ENCODE measurements around the gene RCOR1. TPM values are rescaled to one million over a fixed set of nuclear protein-coding genes. Genes with fewer than 3 reads are reported as not detected.

The RCOR1 gene
- total RNA-seq, 1 experiment from 2014 or later, result 33.6 TPM

GRCh38 chr14:102593061-102593824 lies 794 bp downstream of the RCOR1 start:
- intact Hi-C loops (cut with micrococcal nuclease; ENCODE audit: unreplicated experiment), result loop anchor here (5.0 kb wide), 2 partner anchors 99 to 184 kb away; partner anchors contain the start of gene TRAF3
- H3K36me3 ChIP-seq (ENCODE audit: control insufficient read depth, insufficient read depth, low read length), result no peaks in the 10 kb centered on the region
- Mint-ChIP-seq H3K9me3 (ENCODE audit: unreplicated experiment) (no peaks in the 10 kb centered on the region), H3K27me3 (ENCODE audit: insufficient read depth, unreplicated experiment) (no peaks in the 10 kb centered on the region), H3K4me1 (ENCODE audit: low read depth, unreplicated experiment) (peaks cover 18% of the 10 kb centered on the region), H3K36me3 (ENCODE audit: insufficient read depth, unreplicated experiment) (peaks cover 12% of the 10 kb centered on the region), H3K27ac (ENCODE audit: unreplicated experiment) (peak overlapping the region; percentile 28), H3K4me3 (ENCODE audit: unreplicated experiment) (peak overlapping the region; percentile 79)
- peaks cover 29% of the 10 kb centered on the region for H3K4me1 ChIP-seq
- ChIA-PET POLR2A (interaction anchor here (1.0 to 1.4 kb wide), 2 partner anchors 69 to 71 kb away, joined by 3 to 5 read pairs; no protein-coding TSS in a partner anchor), CTCF (interaction anchor here (2.4 kb wide), 1 partner anchor 69 kb away, joined by 9 read pairs; no protein-coding TSS in a partner anchor)
- peak; percentile 50 to 57 for DNase-seq
- peak in 1 of 2 experiments; percentile 26 for TF ChIP-seq CTCF (IDR thresholded peaks at IDR 0.05; ENCODE audit: insufficient read depth in 1 of 2, low read depth in 1 of 2, low read length in 1 of 2, severe bottlenecking in 1 of 2, unreplicated experiment in 1 of 2)
- H3K9me3 ChIP-seq, result no peaks in the 10 kb centered on the region
- H3K4me3 ChIP-seq (ENCODE audit: low read depth, low read length), result peak overlapping the region; percentile 99
- no TSS peak for BruUV-seq (replicated peaks)
- no peaks in the 10 kb centered on the region for H3K27me3 ChIP-seq (replicated peaks; ENCODE audit: control insufficient read depth, insufficient read depth, low read length)

GRCh38 chr14:102593825-102594137 lies 1.3 kb downstream of the RCOR1 start:
- Histone ChIP-seq H3K4me3 (ENCODE audit: low read depth, low read length) (peak overlapping the region; percentile 99), H3K9me3 (no peaks in the 10 kb centered on the region), H3K27me3 (replicated peaks; ENCODE audit: control insufficient read depth, insufficient read depth, low read length) (no peaks in the 10 kb centered on the region), H3K4me1 (peaks cover 29% of the 10 kb centered on the region), H3K36me3 (ENCODE audit: control insufficient read depth, insufficient read depth, low read length) (no peaks in the 10 kb centered on the region)
- Mint-ChIP-seq H3K36me3 (ENCODE audit: insufficient read depth, unreplicated experiment) (peaks cover 18% of the 10 kb centered on the region), H3K9me3 (ENCODE audit: unreplicated experiment) (no peaks in the 10 kb centered on the region), H3K4me1 (ENCODE audit: low read depth, unreplicated experiment) (peaks cover 16% of the 10 kb centered on the region), H3K27me3 (ENCODE audit: insufficient read depth, unreplicated experiment) (no peaks in the 10 kb centered on the region), H3K27ac (ENCODE audit: unreplicated experiment) (peak overlapping the region; percentile 28), H3K4me3 (ENCODE audit: unreplicated experiment) (peak overlapping the region; percentile 79)
- no peak for TF ChIP-seq CTCF (IDR thresholded peaks at IDR 0.05; ENCODE audit: insufficient read depth in 1 of 2, low read depth in 1 of 2, low read length in 1 of 2, severe bottlenecking in 1 of 2, unreplicated experiment in 1 of 2)
- no peak for DNase-seq
- ChIA-PET POLR2A (interaction anchor here (0.7 to 1.4 kb wide), 2 partner anchors 69 to 159 kb away, joined by 5 read pairs; no protein-coding TSS in a partner anchor), CTCF (interaction anchor here (1.2 to 2.4 kb wide), 4 partner anchors 8 to 101 kb away, joined by 3 to 9 read pairs (median 7); no protein-coding TSS in a partner anchor)
- intact Hi-C loops (cut with micrococcal nuclease; ENCODE audit: unreplicated experiment), result loop anchor here (1.0 to 5.0 kb wide), 3 partner anchors 69 to 184 kb away; partner anchors contain the start of gene TRAF3
- BruUV-seq (replicated peaks), result no TSS peak

- peaks cover 25% of the 10 kb centered on the region for H3K4me1 ChIP-seq
- Mint-ChIP-seq H3K4me1 (ENCODE audit: low read depth, unreplicated experiment) (peaks cover 8% of the 10 kb centered on the region), H3K27ac (ENCODE audit: unreplicated experiment) (no peak overlapping the region), H3K27me3 (ENCODE audit: insufficient read depth, unreplicated experiment) (no peaks in the 10 kb centered on the region), H3K9me3 (ENCODE audit: unreplicated experiment) (no peaks in the 10 kb centered on the region), H3K36me3 (ENCODE audit: insufficient read depth, unreplicated experiment) (peaks cover 18% of the 10 kb centered on the region), H3K4me3 (ENCODE audit: unreplicated experiment) (peak overlapping the region; percentile 79)
- no peaks in the 10 kb centered on the region for H3K9me3 ChIP-seq
- H3K27me3 ChIP-seq (replicated peaks; ENCODE audit: control insufficient read depth, insufficient read depth, low read length), result no peaks in the 10 kb centered on the region
- intact Hi-C loops (cut with micrococcal nuclease; ENCODE audit: unreplicated experiment), result loop anchor here (1.0 to 5.0 kb wide), 3 partner anchors 70 to 183 kb away; partner anchors contain the start of gene TRAF3
- ChIA-PET CTCF (interaction anchor here (0.7 to 2.4 kb wide), 7 partner anchors 9 to 278 kb away, joined by 3 to 9 read pairs (median 4); no protein-coding TSS in a partner anchor), POLR2A (interaction anchor here (0.7 kb wide), 1 partner anchor 160 kb away, joined by 5 read pairs; no protein-coding TSS in a partner anchor)
- H3K36me3 ChIP-seq (ENCODE audit: control insufficient read depth, insufficient read depth, low read length), result no peaks in the 10 kb centered on the region
- H3K4me3 ChIP-seq (ENCODE audit: low read depth, low read length), result peak overlapping the region; percentile 99
- BruUV-seq (replicated peaks), result no TSS peak
- peak; percentile 77 to 79 for DNase-seq
- TF ChIP-seq CTCF (IDR thresholded peaks at IDR 0.05; ENCODE audit: insufficient read depth in 1 of 2, low read depth in 1 of 2, low read length in 1 of 2, severe bottlenecking in 1 of 2, unreplicated experiment in 1 of 2), result peak; percentile 61 to 91
These were observed 2.2 kb downstream of the RCOR1 start for GRCh38 chr14:102594514-102595175.
